AG20443 (cell line): Measurements from ENCODE around the gene TMEM129.

Experiments
- DNase-seq: peaks from one replicate; pipeline ENCODE4 v3.0.0; 2012; ENCODE audit warnings: low spot score, mixed read lengths

Gene TMEM129

DNA sequence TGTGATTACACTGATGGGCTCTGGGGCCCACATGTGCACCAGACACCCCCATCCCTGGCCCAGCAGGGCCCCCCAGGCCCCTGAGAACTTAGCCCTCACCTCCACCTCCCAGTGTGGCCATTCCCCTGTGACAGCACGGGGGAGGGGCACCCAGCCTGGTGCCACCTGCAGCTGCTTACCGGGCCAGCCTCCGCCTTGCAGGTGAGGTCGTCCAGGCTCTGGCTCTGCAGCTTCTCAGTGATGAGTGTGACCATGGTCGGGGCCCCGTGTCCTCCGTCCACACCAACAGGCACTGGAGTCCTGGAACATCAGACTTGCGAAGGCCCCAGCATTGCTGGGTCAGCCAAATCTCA is 52.7 kb downstream of the TMEM129 start:
- DNase-seq = no peak

DNA sequence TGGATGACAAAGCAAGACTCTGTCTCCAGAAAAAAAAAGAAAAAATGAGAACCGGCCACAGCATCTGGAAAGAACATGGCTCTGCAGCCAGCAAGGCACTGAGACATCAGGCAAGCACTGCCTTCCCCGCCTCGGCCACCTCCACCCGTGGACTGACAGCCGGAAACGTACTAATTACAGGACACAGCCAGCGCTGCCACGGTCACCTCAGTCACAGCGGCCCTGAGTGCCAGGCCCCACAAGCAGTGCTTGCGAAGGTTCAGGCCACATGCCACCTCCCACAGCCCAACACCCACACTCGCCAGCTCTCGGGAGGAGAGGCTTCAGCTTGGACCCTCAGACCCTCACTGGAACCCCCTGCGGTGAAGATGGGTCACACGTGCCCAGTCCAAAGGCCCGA is 53.9 kb downstream of the TMEM129 start:
- DNase-seq = no peak

DNA sequence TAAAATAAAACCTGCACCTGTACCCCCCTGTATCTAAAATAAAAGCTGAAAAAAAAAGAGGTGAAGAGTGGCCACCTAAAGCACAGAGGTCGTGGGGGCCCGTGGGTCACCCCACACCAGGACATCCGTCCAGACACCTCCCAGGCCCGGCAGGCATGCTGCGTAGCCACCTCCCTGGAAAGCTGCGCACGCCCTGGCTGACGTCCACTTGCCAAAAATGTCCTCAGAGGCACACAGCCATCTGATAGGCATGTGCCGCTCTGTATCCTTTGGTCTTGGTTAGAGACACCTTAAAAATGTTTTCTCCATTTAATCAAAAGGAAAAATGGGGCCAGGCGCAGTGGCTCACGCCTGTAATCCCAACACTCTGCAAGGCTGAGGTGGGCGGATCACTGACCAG is 54.7 kb downstream of the TMEM129 start:
- DNase-seq = no peak
